ENCODE results near the gene PLA2R1.

PLA2R1 gene

GRCh38 chr2:159900343-159900742 lies 162.1 kb downstream of the PLA2R1 start:
- H2AFZ ChIP-seq (ENCODE audit: low read depth, low read length) = no peak overlapping the region
- no peaks in the 10 kb centered on the region for H3K27me3 ChIP-seq (ENCODE audit: low read depth, low read length)
- peak overlapping the region; percentile 85 for H3K4me2 ChIP-seq (ENCODE audit: low read length)
- TF ChIP-seq CTCF (IDR thresholded peaks at IDR 0.05; ENCODE audit: low read depth, low read length) (no peak), EZH2phosphoT487 (IDR thresholded peaks at IDR 0.05; ENCODE audit: low read depth) (no peak)
- peaks cover 81% of the 10 kb centered on the region for H3K4me1 ChIP-seq (ENCODE audit: low read length)
- peaks cover 82% of the 10 kb centered on the region for H3K79me2 ChIP-seq (ENCODE audit: low read length)
- peak overlapping the region; percentile 63 for H3K4me3 ChIP-seq (ENCODE audit: low read length)
- H3K27ac ChIP-seq (ENCODE audit: low read length) = peak overlapping the region; percentile 97
- peaks cover 42% of the 10 kb centered on the region for H3K36me3 ChIP-seq (replicated peaks; ENCODE audit: low read depth, low read length)
- H3K9me3 ChIP-seq (ENCODE audit: insufficient read depth, low read length) = no peaks in the 10 kb centered on the region
- H4K20me1 ChIP-seq (ENCODE audit: insufficient read depth, low read length) = no peaks in the 10 kb centered on the region
- peak overlapping the region; percentile 77 for H3K9ac ChIP-seq (ENCODE audit: low read length)

- H3K4me2 ChIP-seq (ENCODE audit: low read length) = peak overlapping the region; percentile 85
- H3K27me3 ChIP-seq (ENCODE audit: low read depth, low read length) = no peaks in the 10 kb centered on the region
- peaks cover 49% of the 10 kb centered on the region for H3K36me3 ChIP-seq (replicated peaks; ENCODE audit: low read depth, low read length)
- H3K9ac ChIP-seq (ENCODE audit: low read length) = no peak overlapping the region
- no peaks in the 10 kb centered on the region for H4K20me1 ChIP-seq (ENCODE audit: insufficient read depth, low read length)
- no peaks in the 10 kb centered on the region for H3K9me3 ChIP-seq (ENCODE audit: insufficient read depth, low read length)
- peaks cover 87% of the 10 kb centered on the region for H3K79me2 ChIP-seq (ENCODE audit: low read length)
- peak overlapping the region; percentile 97 for H3K27ac ChIP-seq (ENCODE audit: low read length)
- no peak for TF ChIP-seq EZH2phosphoT487 (IDR thresholded peaks at IDR 0.05; ENCODE audit: low read depth)
- no peak for TF ChIP-seq CTCF (IDR thresholded peaks at IDR 0.05; ENCODE audit: low read depth, low read length)
- H3K4me1 ChIP-seq (ENCODE audit: low read length) = peaks cover 96% of the 10 kb centered on the region
- no peak overlapping the region for H3K4me3 ChIP-seq (ENCODE audit: low read length)
- H2AFZ ChIP-seq (ENCODE audit: low read depth, low read length) = no peak overlapping the region
Observed at GRCh38 chr2:159898441-159898840, 164.0 kb downstream of the PLA2R1 start.

GRCh38 chr2:159897720-159898119 lies 164.7 kb downstream of the PLA2R1 start:
- H3K79me2 ChIP-seq (ENCODE audit: low read length) = peaks cover 87% of the 10 kb centered on the region
- H3K36me3 ChIP-seq (replicated peaks; ENCODE audit: low read depth, low read length) = peaks cover 52% of the 10 kb centered on the region
- H3K4me2 ChIP-seq (ENCODE audit: low read length) = peak overlapping the region; percentile 85
- peak overlapping the region; percentile 68; the same call in 1 of the 2 replicates for H3K9ac ChIP-seq (ENCODE audit: low read length)
- peak overlapping the region; percentile 97 for H3K27ac ChIP-seq (ENCODE audit: low read length)
- H3K9me3 ChIP-seq (ENCODE audit: insufficient read depth, low read length) = no peaks in the 10 kb centered on the region
- H4K20me1 ChIP-seq (ENCODE audit: insufficient read depth, low read length) = no peaks in the 10 kb centered on the region
- no peak overlapping the region for H2AFZ ChIP-seq (ENCODE audit: low read depth, low read length)
- H3K27me3 ChIP-seq (ENCODE audit: low read depth, low read length) = no peaks in the 10 kb centered on the region
- peaks cover 98% of the 10 kb centered on the region for H3K4me1 ChIP-seq (ENCODE audit: low read length)
- TF ChIP-seq CTCF (IDR thresholded peaks at IDR 0.05; ENCODE audit: low read depth, low read length) (no peak), EZH2phosphoT487 (IDR thresholded peaks at IDR 0.05; ENCODE audit: low read depth) (no peak)
- H3K4me3 ChIP-seq (ENCODE audit: low read length) = peak overlapping the region; percentile 51; the same call in 1 of the 2 replicates

- H3K9ac ChIP-seq (ENCODE audit: low read length) = peak overlapping the region; percentile 68
Observed at GRCh38 chr2:159897081-159897480, 165.3 kb downstream of the PLA2R1 start.

More at GRCh38 chr2:159897081-159897480, 165.3 kb downstream of the PLA2R1 start:
- no peak overlapping the region for H2AFZ ChIP-seq (ENCODE audit: low read depth, low read length)
- peak overlapping the region; percentile 97 for H3K27ac ChIP-seq (ENCODE audit: low read length)
- peaks cover 98% of the 10 kb centered on the region for H3K4me1 ChIP-seq (ENCODE audit: low read length)
- peaks cover 52% of the 10 kb centered on the region for H3K36me3 ChIP-seq (replicated peaks; ENCODE audit: low read depth, low read length)
- H3K79me2 ChIP-seq (ENCODE audit: low read length) = peaks cover 87% of the 10 kb centered on the region
- no peaks in the 10 kb centered on the region for H3K27me3 ChIP-seq (ENCODE audit: low read depth, low read length)
- TF ChIP-seq EZH2phosphoT487 (IDR thresholded peaks at IDR 0.05; ENCODE audit: low read depth) (no peak), CTCF (IDR thresholded peaks at IDR 0.05; ENCODE audit: low read depth, low read length) (no peak)
- no peaks in the 10 kb centered on the region for H4K20me1 ChIP-seq (ENCODE audit: insufficient read depth, low read length)
- peak overlapping the region; percentile 51 for H3K4me3 ChIP-seq (ENCODE audit: low read length)
- no peaks in the 10 kb centered on the region for H3K9me3 ChIP-seq (ENCODE audit: insufficient read depth, low read length)
- peak overlapping the region; percentile 85 for H3K4me2 ChIP-seq (ENCODE audit: low read length)

Data from OCI-LY3 (cell line).